ENCODE data around the gene BNIPL. TPM values are rescaled to one million over a fixed set of nuclear protein-coding genes. Genes with fewer than 3 reads are reported as not detected.

The BNIPL gene
- total RNA-seq, 1 donor from 2014 or later, result 0.47 TPM

DNA sequence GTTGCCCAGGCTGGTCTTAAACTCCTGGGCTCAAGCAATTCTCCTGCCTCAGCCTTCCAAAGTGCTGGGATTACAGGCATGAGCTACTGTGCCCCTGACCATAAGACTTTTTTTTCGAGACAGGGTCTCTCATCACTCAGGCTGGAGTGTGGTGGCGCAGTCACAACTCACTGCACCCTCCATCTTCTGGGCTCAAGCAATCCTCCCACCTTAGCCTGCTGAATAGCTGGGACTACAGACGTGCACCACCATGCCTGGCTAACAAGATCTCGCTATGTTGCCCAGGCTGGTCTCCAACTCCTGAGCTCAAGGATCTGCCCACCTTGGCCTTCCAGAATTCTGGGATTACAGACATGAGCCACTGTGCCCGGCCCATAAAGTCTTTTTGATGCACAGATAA is 13.1 kb downstream of the BNIPL start:
- DNase-seq, result no peak
- no peak overlapping the region for H3K4me3 ChIP-seq
- H3K27ac ChIP-seq (replicated peaks), result peak overlapping the region; percentile 94
- H3K27me3 ChIP-seq (ENCODE audit: low read depth), result no peaks in the 10 kb centered on the region
- H3K4me1 ChIP-seq, result peaks cover 51% of the 10 kb centered on the region
- TF ChIP-seq, protein P1, sequence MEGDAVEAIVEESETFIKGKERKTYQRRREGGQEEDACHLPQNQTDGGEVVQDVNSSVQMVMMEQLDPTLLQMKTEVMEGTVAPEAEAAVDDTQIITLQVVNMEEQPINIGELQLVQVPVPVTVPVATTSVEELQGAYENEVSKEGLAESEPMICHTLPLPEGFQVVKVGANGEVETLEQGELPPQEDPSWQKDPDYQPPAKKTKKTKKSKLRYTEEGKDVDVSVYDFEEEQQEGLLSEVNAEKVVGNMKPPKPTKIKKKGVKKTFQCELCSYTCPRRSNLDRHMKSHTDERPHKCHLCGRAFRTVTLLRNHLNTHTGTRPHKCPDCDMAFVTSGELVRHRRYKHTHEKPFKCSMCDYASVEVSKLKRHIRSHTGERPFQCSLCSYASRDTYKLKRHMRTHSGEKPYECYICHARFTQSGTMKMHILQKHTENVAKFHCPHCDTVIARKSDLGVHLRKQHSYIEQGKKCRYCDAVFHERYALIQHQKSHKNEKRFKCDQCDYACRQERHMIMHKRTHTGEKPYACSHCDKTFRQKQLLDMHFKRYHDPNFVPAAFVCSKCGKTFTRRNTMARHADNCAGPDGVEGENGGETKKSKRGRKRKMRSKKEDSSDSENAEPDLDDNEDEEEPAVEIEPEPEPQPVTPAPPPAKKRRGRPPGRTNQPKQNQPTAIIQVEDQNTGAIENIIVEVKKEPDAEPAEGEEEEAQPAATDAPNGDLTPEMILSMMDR (IDR thresholded peaks at IDR 0.05; ENCODE audit: borderline replicate concordance), result no peak
- H3K9me3 ChIP-seq (replicated peaks), result no peaks in the 10 kb centered on the region
- H3K36me3 ChIP-seq, result peaks cover 30% of the 10 kb centered on the region
- intact Hi-C loops (cut with micrococcal nuclease), result no loop called here

- TF ChIP-seq, protein P1 (IDR thresholded peaks at IDR 0.05; ENCODE audit: borderline replicate concordance), result no peak
- peaks cover 38% of the 10 kb centered on the region for H3K36me3 ChIP-seq
- DNase-seq, result no peak
- H3K9me3 ChIP-seq (replicated peaks), result no peaks in the 10 kb centered on the region
- intact Hi-C loops (cut with micrococcal nuclease), result no loop called here
- H3K27ac ChIP-seq (replicated peaks), result peak overlapping the region; percentile 4
- no peak overlapping the region for H3K4me3 ChIP-seq
- no peaks in the 10 kb centered on the region for H3K27me3 ChIP-seq (ENCODE audit: low read depth)
- H3K4me1 ChIP-seq, result peaks cover 56% of the 10 kb centered on the region
Observed at GRCh38 chr1:151050051-151050688, 13.8 kb downstream of the BNIPL start.

DNA sequence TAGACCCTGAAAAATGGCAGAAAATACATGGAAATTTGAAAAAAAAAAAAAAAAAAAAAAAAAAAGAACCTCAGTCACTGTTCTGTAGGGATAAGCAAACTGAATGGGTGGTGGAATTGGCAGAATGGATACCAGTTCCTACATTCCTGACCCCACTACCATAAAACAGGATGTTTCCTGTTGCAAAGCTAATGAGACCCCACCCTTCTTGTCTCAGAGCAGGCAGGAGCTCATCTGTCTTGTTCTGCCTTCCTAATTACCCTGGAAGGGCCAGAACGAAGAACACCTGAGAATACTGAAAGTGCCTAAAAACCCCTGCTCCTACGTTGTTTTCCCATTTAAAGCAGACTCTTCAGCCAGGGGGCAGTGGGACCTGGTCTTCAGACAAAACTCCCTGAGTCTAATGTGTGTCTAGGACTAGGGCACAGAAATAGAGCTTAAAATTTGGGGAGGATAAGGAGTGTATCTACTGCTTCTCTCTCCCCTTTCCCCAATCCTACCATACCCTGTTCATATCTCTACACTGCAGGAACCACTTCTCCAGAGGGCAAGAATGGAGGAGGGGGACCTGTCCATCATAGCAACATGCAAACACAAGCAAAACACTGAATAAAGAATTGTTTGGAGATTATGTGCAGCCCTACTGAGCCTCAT is 15.1 kb downstream of the BNIPL start:
- peaks cover 49% of the 10 kb centered on the region for H3K36me3 ChIP-seq
- TF ChIP-seq, protein P1 (IDR thresholded peaks at IDR 0.05; ENCODE audit: borderline replicate concordance), result no peak
- no peak overlapping the region for H3K4me3 ChIP-seq
- no peak for DNase-seq
- intact Hi-C loops (cut with micrococcal nuclease), result no loop called here
- H3K9me3 ChIP-seq (replicated peaks), result no peaks in the 10 kb centered on the region
- peak overlapping the region; percentile 4 for H3K27ac ChIP-seq (replicated peaks)
- no peaks in the 10 kb centered on the region for H3K27me3 ChIP-seq (ENCODE audit: low read depth)
- H3K4me1 ChIP-seq, result peaks cover 69% of the 10 kb centered on the region

DNA sequence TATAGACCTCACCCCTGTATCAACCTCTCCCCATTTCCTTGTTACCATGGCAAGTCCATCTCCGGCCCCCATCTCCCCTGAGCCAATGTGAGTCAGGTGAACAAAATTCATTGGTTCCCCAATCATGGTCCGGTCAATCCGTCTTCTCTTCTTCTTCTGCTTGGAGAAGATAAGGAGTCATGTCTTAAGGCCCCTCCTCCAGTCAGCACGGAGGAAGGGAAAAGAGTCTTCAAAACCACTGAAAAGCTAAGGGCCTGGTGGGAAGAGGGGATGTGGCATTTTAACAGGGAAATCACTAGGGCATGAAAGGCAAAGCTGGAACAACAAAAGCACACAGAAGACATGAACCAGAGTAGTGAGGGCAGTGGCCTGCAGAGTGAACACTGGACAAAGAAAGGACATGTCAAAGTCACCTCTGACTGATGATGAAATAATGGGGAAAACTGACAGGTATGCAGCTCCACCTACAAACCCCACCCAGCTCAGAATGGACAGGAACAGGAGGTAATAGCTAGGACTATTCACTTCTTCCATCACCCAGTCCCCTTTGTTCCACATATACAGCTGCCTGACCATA is 18.7 kb downstream of the BNIPL start:
- H3K36me3 ChIP-seq, result peaks cover 49% of the 10 kb centered on the region
- intact Hi-C loops (cut with micrococcal nuclease), result no loop called here
- DNase-seq, result no peak

DNA sequence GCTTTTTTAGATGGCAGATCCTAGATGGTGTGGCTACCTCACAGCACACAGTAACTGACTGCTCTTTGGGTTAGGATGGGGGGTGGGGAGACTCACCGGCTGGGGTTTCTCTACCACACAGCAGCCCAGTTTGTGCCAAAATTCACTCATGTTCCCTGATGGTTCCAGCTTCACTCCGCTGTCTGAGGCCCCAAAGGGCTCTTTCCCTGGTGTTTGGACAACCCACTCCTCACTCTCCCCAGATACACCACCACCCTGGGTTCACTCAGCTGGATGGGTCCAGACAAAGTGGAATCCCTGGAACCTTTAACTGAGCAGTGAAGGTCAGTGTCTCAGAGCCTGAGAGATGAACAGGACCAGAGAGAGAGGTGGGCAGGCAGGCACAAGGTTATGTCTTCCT is 19.2 kb downstream of the BNIPL start:
- H3K4me3 ChIP-seq, result no peak overlapping the region

More for the DNA sequence above, 18.7 kb downstream of the BNIPL start:
- no peaks in the 10 kb centered on the region for H3K27me3 ChIP-seq (ENCODE audit: low read depth)
- H3K27ac ChIP-seq (replicated peaks), result peak overlapping the region; percentile 96
- no peaks in the 10 kb centered on the region for H3K9me3 ChIP-seq (replicated peaks)
- TF ChIP-seq, protein P1 (IDR thresholded peaks at IDR 0.05; ENCODE audit: borderline replicate concordance), result no peak
- peaks cover 70% of the 10 kb centered on the region for H3K4me1 ChIP-seq
- H3K4me3 ChIP-seq, result no peak overlapping the region

More for the DNA sequence above, 19.2 kb downstream of the BNIPL start:
- Histone ChIP-seq H3K27me3 (ENCODE audit: low read depth) (no peaks in the 10 kb centered on the region), H3K27ac (replicated peaks) (peak overlapping the region; percentile 96), H3K36me3 (peaks cover 49% of the 10 kb centered on the region), H3K4me1 (peaks cover 70% of the 10 kb centered on the region), H3K9me3 (replicated peaks) (no peaks in the 10 kb centered on the region)
- TF ChIP-seq, protein P1 (IDR thresholded peaks at IDR 0.05; ENCODE audit: borderline replicate concordance), result no peak
- no peak for DNase-seq
- intact Hi-C loops (cut with micrococcal nuclease), result no loop called here
